GM12872 (cell line): Measurements from ENCODE around the gene PIWIL4.

Experiments used
- TF ChIP-seq, protein P1 (sequence below): IDR thresholded peaks from 3 replicates; pipeline ENCODE4 v1.5.1; 2011; ENCODE audit warnings: low read depth, mild to moderate bottlenecking, low read length, moderate library complexity; ENCODE audit not compliant: insufficient read depth

The PIWIL4 gene

DNA sequence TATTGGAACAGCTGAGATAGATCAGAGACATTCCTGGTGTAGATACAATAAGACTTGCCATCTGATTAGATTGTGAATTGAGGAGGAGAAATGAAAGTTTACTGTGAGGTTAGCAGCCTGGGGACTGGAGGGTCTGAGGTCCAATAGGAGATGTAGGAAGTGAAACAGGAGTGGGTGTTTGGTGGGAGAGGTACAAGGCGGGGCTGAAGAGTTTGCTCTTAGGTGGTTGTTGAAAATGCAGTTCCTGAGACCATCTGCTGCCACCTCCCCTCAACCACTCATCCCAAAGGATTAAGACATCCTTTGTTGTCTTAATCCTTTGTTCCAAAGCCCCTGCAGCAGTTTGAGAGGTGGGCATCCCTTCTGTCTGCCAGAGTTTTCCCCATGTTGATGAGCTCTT, 14.8 kb downstream of the PIWIL4 start:
- TF ChIP-seq, protein P1, sequence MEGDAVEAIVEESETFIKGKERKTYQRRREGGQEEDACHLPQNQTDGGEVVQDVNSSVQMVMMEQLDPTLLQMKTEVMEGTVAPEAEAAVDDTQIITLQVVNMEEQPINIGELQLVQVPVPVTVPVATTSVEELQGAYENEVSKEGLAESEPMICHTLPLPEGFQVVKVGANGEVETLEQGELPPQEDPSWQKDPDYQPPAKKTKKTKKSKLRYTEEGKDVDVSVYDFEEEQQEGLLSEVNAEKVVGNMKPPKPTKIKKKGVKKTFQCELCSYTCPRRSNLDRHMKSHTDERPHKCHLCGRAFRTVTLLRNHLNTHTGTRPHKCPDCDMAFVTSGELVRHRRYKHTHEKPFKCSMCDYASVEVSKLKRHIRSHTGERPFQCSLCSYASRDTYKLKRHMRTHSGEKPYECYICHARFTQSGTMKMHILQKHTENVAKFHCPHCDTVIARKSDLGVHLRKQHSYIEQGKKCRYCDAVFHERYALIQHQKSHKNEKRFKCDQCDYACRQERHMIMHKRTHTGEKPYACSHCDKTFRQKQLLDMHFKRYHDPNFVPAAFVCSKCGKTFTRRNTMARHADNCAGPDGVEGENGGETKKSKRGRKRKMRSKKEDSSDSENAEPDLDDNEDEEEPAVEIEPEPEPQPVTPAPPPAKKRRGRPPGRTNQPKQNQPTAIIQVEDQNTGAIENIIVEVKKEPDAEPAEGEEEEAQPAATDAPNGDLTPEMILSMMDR = no peak

DNA sequence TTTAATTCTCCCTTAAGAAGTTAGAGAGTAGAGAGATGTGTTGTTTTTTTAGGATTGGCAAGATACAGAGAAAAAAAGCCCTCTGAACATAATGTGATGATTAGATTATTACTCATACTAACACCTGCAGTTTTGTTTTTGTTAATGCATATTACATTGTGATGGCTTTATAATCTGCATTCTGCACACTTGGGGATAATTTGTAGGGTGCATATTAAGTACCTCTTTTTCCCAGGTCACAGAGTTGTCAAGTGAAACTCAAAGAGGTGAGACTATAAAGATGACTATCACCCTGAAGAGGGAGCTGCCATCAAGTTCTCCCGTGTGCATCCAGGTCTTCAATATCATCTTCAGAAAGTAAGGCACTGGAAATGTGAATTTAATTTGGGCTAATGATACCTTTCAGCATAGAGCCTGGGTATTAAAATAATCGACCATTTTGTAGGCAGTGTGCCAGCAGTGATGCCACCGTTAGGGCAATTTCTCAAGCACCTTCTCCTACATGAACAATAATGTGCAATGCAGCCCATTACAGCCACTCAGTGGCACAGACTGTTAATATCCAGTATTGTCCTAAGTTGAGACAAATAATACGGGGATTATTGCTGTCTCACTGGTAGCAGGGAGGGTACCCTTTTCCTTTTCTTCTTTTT, 16.2 kb downstream of the PIWIL4 start:
- TF ChIP-seq, protein P1 = peak; percentile 4; the same call in 1 of the 3 replicates

DNA sequence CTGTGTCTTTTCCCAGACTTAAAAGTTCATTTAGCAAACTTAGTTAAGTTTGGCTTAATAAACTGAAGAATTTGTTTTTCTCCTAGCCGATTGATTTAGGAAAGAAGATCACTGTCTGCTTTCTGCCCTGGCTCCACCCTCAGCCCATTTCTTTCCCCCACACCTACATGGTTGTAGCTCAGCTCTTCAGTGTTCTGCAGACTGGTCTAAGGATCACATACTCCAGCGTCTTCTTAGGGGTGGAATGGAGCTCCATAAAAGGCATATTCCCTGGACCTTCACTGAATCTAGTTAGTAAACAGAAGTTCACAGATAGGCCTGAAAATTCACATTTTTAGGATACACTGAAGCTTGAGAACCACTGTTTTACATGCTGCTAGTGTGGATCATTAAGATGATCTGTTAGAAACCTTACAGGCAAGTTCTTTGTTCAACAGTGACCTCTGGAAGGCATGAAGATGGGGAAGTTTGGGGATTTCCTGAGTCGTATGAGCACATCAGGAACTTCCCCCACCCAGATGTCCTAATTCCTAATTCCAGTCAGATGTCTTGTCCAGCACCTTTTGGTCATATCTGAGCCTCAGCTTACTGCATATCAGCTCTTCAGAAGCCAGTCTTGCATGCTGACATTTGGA, 16.8 kb downstream of the PIWIL4 start:
- TF ChIP-seq, protein P1 = no peak

DNA sequence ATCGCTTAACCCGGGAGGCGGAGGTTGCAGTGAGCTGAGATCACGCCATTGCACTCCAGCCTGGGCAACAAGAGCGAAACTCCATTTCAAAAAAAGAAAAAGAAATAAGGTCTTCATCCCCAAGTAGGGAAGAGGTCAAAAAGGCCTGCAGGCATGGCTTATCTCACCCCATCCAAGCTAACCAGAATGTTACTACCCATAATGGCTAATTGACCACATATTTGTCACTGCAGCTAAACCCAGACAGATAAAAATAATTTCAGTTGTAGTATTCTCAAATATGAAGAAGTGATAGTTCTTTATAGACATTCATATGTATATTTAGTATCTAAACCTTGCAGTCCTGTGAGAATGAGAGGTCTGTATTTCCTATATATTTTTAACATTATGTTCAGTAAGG, 17.8 kb downstream of the PIWIL4 start:
- TF ChIP-seq, protein P1 = no peak

DNA sequence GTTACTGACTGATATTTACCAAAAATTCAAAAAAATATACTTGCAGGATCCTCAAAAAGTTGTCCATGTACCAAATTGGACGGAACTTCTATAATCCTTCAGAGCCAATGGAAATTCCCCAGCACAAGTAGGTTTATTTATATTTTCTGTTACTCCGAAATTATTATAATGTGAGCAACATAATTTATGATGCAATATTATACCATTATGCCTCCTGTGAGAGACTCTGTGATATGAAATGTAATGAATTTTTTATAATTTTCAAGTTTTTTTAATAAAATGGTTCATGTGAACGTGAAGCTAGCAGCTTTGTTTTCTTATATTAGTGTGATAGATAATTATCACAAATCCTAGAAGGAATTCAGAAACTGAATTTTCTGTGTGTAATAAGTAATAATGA, 18.2 kb downstream of the PIWIL4 start:
- TF ChIP-seq, protein P1 = no peak

DNA sequence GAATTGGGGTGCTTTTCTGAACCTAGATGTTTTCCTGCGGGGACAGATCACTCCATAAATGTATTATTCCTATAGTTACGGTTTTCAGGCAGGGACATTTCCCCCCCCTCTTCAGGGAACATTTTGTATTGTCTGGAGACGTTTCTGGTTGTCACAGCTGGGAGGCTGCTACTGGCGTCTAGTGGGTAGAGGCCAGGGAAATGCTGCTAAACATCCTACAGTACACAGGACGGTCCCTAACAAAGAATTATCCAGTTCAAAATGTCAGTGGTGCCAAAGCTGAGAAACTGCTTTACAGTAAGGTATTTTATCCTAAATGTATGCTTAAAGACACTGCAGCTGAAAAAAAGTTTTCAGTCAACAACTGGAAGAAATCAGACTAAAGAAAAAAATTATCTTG, 19.4 kb downstream of the PIWIL4 start:
- TF ChIP-seq, protein P1 = no peak

DNA sequence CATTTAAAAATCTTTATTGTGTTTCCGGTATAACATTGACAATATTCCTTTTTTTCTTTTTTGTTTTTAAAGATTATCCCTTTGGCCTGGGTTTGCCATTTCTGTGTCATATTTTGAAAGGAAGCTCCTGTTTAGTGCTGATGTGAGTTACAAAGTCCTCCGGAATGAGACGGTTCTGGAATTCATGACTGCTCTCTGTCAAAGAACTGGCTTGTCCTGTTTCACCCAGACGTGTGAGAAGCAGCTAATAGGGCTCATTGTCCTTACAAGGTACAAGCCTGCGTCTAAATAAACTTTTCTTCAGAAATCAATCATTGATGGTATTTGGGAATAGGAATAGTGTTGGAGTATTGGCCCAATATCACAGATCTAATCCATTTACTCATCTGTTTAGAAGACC, 19.8 kb downstream of the PIWIL4 start:
- TF ChIP-seq, protein P1 = no peak
